ENCODE data around the gene FURIN.
"Not testable (repeated sequence)": the region's sequence is repeated elsewhere in the genome, so short reads cannot be mapped to it uniquely, and the experiment has no call there.

FURIN gene

GRCh38 chr15:90897131-90897655, 28.8 kb downstream of the FURIN start:
- H3K4me3 ChIP-seq (replicated peaks; ENCODE audit: insufficient read depth, low read length); H3K27me3 ChIP-seq (ENCODE audit: insufficient read depth, poor library complexity, severe bottlenecking): not testable (repeated sequence)
- peak; percentile 45 to 63 for DNase-seq (ENCODE audit: low read depth in 1 of 2, low spot score in 1 of 2)
- TF ChIP-seq SPI1 (IDR thresholded peaks at IDR 0.05; ENCODE audit: borderline replicate concordance, low read depth) = peak; percentile 75; the same call in 1 of the 2 replicates
- peak overlapping the region; percentile 38 for H3K27ac ChIP-seq (replicated peaks)

GRCh38 chr15:90901175-90902039, 33.0 kb downstream of the FURIN start:
- Histone ChIP-seq H3K27ac (replicated peaks) (peak overlapping the region; percentile 86), H3K27me3 (ENCODE audit: insufficient read depth, poor library complexity, severe bottlenecking) (no peaks in the 10 kb centered on the region), H3K4me3 (replicated peaks; ENCODE audit: insufficient read depth, low read length) (peak overlapping the region; percentile 51)
- TF ChIP-seq REST (IDR thresholded peaks at IDR 0.05; ENCODE audit: insufficient replicate concordance, low read depth) = no peak
- TF ChIP-seq CTCF (IDR thresholded peaks at IDR 0.05; ENCODE audit: insufficient read depth, low read length) = no peak
- no peak for TF ChIP-seq SPI1 (IDR thresholded peaks at IDR 0.05; ENCODE audit: borderline replicate concordance, low read depth)
- TF ChIP-seq POLR2AphosphoS5 (IDR thresholded peaks at IDR 0.05; ENCODE audit: low read depth) = no peak
- no peak for TF ChIP-seq GABPA (IDR thresholded peaks at IDR 0.05; ENCODE audit: low read depth)
- DNase-seq (ENCODE audit: low read depth in 1 of 2, low spot score in 1 of 2) = no peak

- Histone ChIP-seq H3K4me3 (replicated peaks; ENCODE audit: insufficient read depth, low read length) (peak overlapping the region; percentile 67), H3K27me3 (ENCODE audit: insufficient read depth, poor library complexity, severe bottlenecking) (no peaks in the 10 kb centered on the region), H3K27ac (replicated peaks) (peak overlapping the region; percentile 86)
- DNase-seq (ENCODE audit: low read depth in 1 of 2, low spot score in 1 of 2) = peak; percentile 72 to 84
- TF ChIP-seq SPI1 (IDR thresholded peaks at IDR 0.05; ENCODE audit: borderline replicate concordance, low read depth) = no peak
- peak; percentile 65; the same call in 1 of the 2 replicates for TF ChIP-seq POLR2AphosphoS5 (IDR thresholded peaks at IDR 0.05; ENCODE audit: low read depth)
- TF ChIP-seq REST (IDR thresholded peaks at IDR 0.05; ENCODE audit: insufficient replicate concordance, low read depth) = no peak
- peak; percentile 66 for TF ChIP-seq CTCF (IDR thresholded peaks at IDR 0.05; ENCODE audit: insufficient read depth, low read length)
- no peak for TF ChIP-seq GABPA (IDR thresholded peaks at IDR 0.05; ENCODE audit: low read depth)
Observed at GRCh38 chr15:90902040-90902839, 33.9 kb downstream of the FURIN start.

Data from HL-60 (cell line).